Natural killer cell (primary cell): ENCODE results near the gene EFCAB6. TPM values are rescaled to one million over a fixed set of nuclear protein-coding genes. Genes with fewer than 3 reads are reported as not detected.

ENCODE experiments used
- ATAC-seq, 3 donors: fragments of 150-1000 bp in 2 of 3; fragments of 200-7000 bp in 1 of 3; cut with Tn5 transposase; 1 replicate in 1 of 3; 2 replicates in 2 of 3; pipeline ENCODE4 v1.10.0; 2021; ENCODE audit warnings: mild to moderate bottlenecking in 2 of 3, moderate library complexity in 2 of 3
- DNase-seq, 2 donors: peaks; one replicate each; pipeline versions ENCODE4 v3.0.0 to v3.0.0-alpha.2; 2013 to 2021; ENCODE audit warnings: mixed read lengths in 1 of 2
- H3K27ac ChIP-seq: one replicate; pipeline ENCODE4 v1.5.1; 2013; ENCODE audit warnings: mild to moderate bottlenecking, low read length
- H3K27me3 ChIP-seq: one replicate; pipeline ENCODE4 v1.6.1; 2013; ENCODE audit warnings: low read length; ENCODE audit not compliant: control insufficient read depth, insufficient read depth
- H3K36me3 ChIP-seq: one replicate; pipeline ENCODE4 v1.6.1; 2013; ENCODE audit warnings: low read length; ENCODE audit not compliant: control insufficient read depth, insufficient read depth
- H3K4me1 ChIP-seq: one replicate; pipeline ENCODE4 v1.6.1; 2013; ENCODE audit warnings: low read length; ENCODE audit not compliant: control insufficient read depth, insufficient read depth
- H3K4me3 ChIP-seq: one replicate; pipeline ENCODE4 v1.5.1; 2013; ENCODE audit warnings: low read length
- H3K9me3 ChIP-seq: one replicate; pipeline ENCODE4 v1.6.1; 2013; ENCODE audit warnings: low read length; ENCODE audit not compliant: control insufficient read depth, insufficient read depth
- H3K27ac Mint-ChIP-seq, 2 donors: one replicate each; pipeline ENCODE4 v1.8.0; 2022; ENCODE audit warnings: mild to moderate bottlenecking in 2 of 2, mixed read lengths in 2 of 2, moderate library complexity in 1 of 2
- H3K27me3 Mint-ChIP-seq, 2 donors: one replicate each; pipeline ENCODE4 v1.8.0; 2022; ENCODE audit warnings: low read depth in 2 of 2, mixed read lengths in 2 of 2
- H3K36me3 Mint-ChIP-seq: one replicate; pipeline ENCODE4 v1.8.0; 2022; ENCODE audit warnings: mixed read lengths
- H3K4me1 Mint-ChIP-seq, 2 donors: one replicate each; pipeline ENCODE4 v1.8.0; 2022; ENCODE audit warnings: mixed read lengths in 2 of 2
- H3K4me3 Mint-ChIP-seq: one replicate; pipeline ENCODE4 v1.8.0; 2022; ENCODE audit warnings: mild to moderate bottlenecking, moderate library complexity, mixed read lengths
- H3K9me3 Mint-ChIP-seq, 2 donors: one replicate each; pipeline ENCODE4 v1.8.0; 2022; ENCODE audit warnings: mixed read lengths in 2 of 2
- WGBS: methylation state at CpG from one replicate; pipeline ENCODE4 v1.1.7; 2013; ENCODE audit warnings: missing lambda C conversion rate; ENCODE audit not compliant: insufficient coverage; 5-methylcytosine and 5-hydroxymethylcytosine counted together
- intact Hi-C: fragments of 100-400 bp; cut with micrococcal nuclease; formaldehyde crosslinking; loops from one replicate; pipeline ENCODE4 v1.14.2; 2022
- total RNA-seq, 4 donors: library from RNA; stranded (reverse); fragments of 120-200 nt in 1 of 4; gene quantifications; one replicate each; pipeline versions ENCODE4 v1.2.3 to v1.2.4, GENCODE V29; 2013 to 2022
- TF ChIP-seq, protein P1 (sequence below): fragments of 200-600 bp; IDR thresholded peaks from one replicate; pipeline ENCODE4 v1.8.0; 2022; ENCODE audit warnings: antibody characterized with exemption

The EFCAB6 gene
- total RNA-seq, 3 donors from 2014 or later (not counting 1 experiment from before 2014, with no cell fraction given) = 0.23 to 0.35 (median 0.26) TPM

DNA sequence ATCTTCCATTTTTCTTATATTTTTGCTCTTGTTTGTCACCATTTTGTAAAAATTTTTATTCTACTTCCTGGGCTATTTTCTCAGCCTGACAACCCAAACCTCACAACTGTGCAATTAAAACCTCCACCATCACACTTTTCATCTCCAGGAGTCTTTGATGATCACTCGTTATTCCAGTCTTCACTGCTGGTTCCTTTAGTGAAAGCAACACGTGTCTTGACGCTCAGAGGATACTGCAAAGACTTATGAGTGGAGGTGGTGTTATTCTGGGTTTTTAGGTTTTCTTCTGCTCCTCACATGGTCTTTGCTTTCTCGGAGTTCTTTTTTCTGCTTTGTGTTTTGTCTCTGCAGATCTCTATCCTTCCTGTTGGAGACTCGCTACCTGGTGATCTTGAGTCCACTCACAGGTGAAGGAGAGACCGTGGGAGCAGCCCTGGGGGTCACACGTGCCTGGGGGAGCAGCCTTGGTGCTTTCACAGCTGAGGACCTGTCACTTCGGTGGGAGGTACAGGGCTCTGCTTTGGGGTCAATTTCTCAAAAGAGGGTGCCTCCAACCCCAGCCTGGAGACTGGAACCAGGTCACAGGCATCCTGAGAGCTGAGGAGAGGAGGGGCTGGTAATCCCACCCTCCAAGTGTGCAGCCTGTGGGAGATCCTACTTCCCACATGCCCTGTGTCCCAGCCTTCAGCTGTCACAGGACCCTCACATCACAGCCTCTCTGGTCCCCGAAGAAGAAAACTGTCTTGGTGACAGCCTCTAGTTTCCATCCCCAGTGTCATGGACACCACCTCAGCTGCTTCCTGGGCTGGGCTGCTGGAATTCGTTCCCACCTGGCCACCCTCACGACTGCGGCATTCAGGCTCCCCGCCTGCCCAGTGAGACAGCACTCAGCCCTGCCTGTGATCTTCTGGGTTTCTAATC, 39.2 kb upstream of the EFCAB6 start:
- H3K9me3 Mint-ChIP-seq = no peaks in the 10 kb centered on the region
- H3K4me3 ChIP-seq = no peak overlapping the region
- H3K4me3 Mint-ChIP-seq = no peak overlapping the region
- H3K36me3 Mint-ChIP-seq = no peaks in the 10 kb centered on the region
- peaks cover 3 to 11% of the 10 kb centered on the region in 2 donors for H3K27me3 Mint-ChIP-seq
- H3K36me3 ChIP-seq = no peaks in the 10 kb centered on the region
- H3K9me3 ChIP-seq = no peaks in the 10 kb centered on the region
- H3K27ac ChIP-seq = no peak overlapping the region
- TF ChIP-seq, protein P1, sequence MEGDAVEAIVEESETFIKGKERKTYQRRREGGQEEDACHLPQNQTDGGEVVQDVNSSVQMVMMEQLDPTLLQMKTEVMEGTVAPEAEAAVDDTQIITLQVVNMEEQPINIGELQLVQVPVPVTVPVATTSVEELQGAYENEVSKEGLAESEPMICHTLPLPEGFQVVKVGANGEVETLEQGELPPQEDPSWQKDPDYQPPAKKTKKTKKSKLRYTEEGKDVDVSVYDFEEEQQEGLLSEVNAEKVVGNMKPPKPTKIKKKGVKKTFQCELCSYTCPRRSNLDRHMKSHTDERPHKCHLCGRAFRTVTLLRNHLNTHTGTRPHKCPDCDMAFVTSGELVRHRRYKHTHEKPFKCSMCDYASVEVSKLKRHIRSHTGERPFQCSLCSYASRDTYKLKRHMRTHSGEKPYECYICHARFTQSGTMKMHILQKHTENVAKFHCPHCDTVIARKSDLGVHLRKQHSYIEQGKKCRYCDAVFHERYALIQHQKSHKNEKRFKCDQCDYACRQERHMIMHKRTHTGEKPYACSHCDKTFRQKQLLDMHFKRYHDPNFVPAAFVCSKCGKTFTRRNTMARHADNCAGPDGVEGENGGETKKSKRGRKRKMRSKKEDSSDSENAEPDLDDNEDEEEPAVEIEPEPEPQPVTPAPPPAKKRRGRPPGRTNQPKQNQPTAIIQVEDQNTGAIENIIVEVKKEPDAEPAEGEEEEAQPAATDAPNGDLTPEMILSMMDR = no peak
- intact Hi-C loops = no loop called here
- no peak overlapping the region for H3K27ac Mint-ChIP-seq
- no peaks in the 10 kb centered on the region for H3K27me3 ChIP-seq
- H3K4me1 ChIP-seq = no peaks in the 10 kb centered on the region
- H3K4me1 Mint-ChIP-seq = no peaks in the 10 kb centered on the region
- DNase-seq (no peak), ATAC-seq (no peak)
- 75% methylated on average over 13 of the region's 13 CpGs for WGBS

DNA sequence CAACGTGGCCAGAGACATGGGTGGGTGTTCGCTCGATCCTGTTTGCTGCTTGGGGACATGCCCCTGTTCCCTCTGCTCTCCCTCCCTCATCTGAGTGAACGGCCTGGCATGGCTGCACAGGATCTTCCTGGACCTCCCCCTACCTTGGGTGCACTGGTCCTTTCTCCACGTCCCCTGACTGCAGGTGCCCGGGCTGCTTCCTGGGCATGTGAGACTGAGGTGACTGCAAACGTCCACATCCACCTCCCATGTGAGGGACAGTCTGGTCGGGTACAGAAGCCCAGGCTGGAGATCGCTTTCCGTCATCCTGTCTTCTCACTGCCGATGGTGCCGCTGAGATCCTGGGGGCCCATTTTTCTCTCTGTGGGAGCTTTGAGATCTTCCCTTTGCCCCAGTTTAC, 38.4 kb upstream of the EFCAB6 start:
- H3K4me3 Mint-ChIP-seq = no peak overlapping the region
- ATAC-seq (no peak), DNase-seq (no peak)
- Histone ChIP-seq H3K9me3 (no peaks in the 10 kb centered on the region), H3K27ac (no peak overlapping the region), H3K36me3 (no peaks in the 10 kb centered on the region), H3K4me1 (no peaks in the 10 kb centered on the region), H3K4me3 (no peak overlapping the region), H3K27me3 (no peaks in the 10 kb centered on the region)
- H3K36me3 Mint-ChIP-seq = no peaks in the 10 kb centered on the region
- intact Hi-C loops = no loop called here
- WGBS = 81% methylated on average over 12 of the region's 12 CpGs
- H3K9me3 Mint-ChIP-seq = no peaks in the 10 kb centered on the region
- TF ChIP-seq, protein P1 = no peak
- H3K4me1 Mint-ChIP-seq = no peaks in the 10 kb centered on the region
- peaks cover 3 to 11% of the 10 kb centered on the region in 2 donors for H3K27me3 Mint-ChIP-seq
- no peak overlapping the region for H3K27ac Mint-ChIP-seq

DNA sequence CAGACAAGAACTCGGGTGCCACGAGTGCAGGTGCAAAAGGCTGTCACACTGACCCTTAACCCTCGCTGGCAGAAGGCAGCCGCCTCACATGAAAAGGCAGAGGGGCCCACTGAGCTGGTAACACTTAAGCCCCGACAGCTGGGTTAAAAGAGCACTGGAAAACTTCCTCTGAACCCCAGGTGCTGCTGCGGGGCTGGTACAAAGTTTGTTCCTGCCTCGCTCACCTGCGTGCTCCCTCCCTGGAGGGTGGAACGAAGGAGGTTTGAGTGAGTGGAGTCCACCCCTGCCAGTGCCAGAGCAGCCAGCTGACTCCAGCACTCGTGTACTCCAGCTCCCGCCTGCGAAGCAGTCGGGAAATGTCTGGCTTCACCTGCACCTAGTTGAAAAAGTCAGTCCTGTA, 37.6 kb upstream of the EFCAB6 start:
- Histone ChIP-seq H3K4me3 (no peak overlapping the region), H3K4me1 (no peaks in the 10 kb centered on the region), H3K36me3 (no peaks in the 10 kb centered on the region), H3K27ac (no peak overlapping the region), H3K27me3 (no peaks in the 10 kb centered on the region), H3K9me3 (no peaks in the 10 kb centered on the region)
- peaks cover 3 to 11% of the 10 kb centered on the region in 2 donors for H3K27me3 Mint-ChIP-seq
- no peaks in the 10 kb centered on the region for H3K36me3 Mint-ChIP-seq
- H3K27ac Mint-ChIP-seq = no peak overlapping the region
- no peaks in the 10 kb centered on the region for H3K4me1 Mint-ChIP-seq
- ATAC-seq (no peak), DNase-seq (no peak)
- H3K4me3 Mint-ChIP-seq = no peak overlapping the region
- no peaks in the 10 kb centered on the region for H3K9me3 Mint-ChIP-seq
- TF ChIP-seq, protein P1 = no peak
- 81% methylated on average over 13 of the region's 13 CpGs for WGBS
- intact Hi-C loops = no loop called here
